HCT116 (cell line): Measurements from ENCODE around the gene ZNF438. TPM values are rescaled to one million over a fixed set of nuclear protein-coding genes. Genes with fewer than 3 reads are reported as not detected.

Experiments used
- ATAC-seq: fragments of 200-7000 bp; cut with Tn5 transposase; 2 replicates; pipeline ENCODE4 v1.9.1; 2020; ENCODE audit warnings: mild to moderate bottlenecking, moderate library complexity
- BruUV-seq: library from RNA; stranded (reverse); fragments of 400-500 nt; replicated peaks from 2 replicates; lab custom pipeline; 2021; lab: Mats Ljungman, UMichigan
- CTCF ChIA-PET: fragments of 300-600 bp; sonication (Branson Sonifier 250); formaldehyde crosslinking; loops from one replicate; lab custom pipeline; 2021; ENCODE audit warnings: antibody characterized with exemption; lab: Charles Lee
- POLR2A ChIA-PET: fragments of 300-600, 350-600 bp; sonication (Branson Sonifier 250); formaldehyde crosslinking; loops from one replicate; lab custom pipeline; 2021; ENCODE audit warnings: antibody characterized with exemption; lab: Charles Lee
- RAD21 ChIA-PET, 2 experiments: fragments of 300-600 bp; sonication (Branson Sonifier 250); formaldehyde crosslinking; loops; one replicate each; lab custom pipeline; 2023; ENCODE audit warnings: low total read pairs in 2 of 2; ENCODE audit not compliant: uncharacterized antibody in 2 of 2, unreplicated experiment in 2 of 2, low non-redundant PET in 1 of 2; lab: Charles Lee
- DNase-seq: peaks from one replicate; pipeline ENCODE4 v3.0.0-alpha.2; 2010; ENCODE audit warnings: low read depth, low spot score
- H2AFZ ChIP-seq: fragments of 200-600 bp; shearing (Covaris generic), sonication (generic); 2 replicates; pipeline ENCODE4 v1.6.1; 2017; ENCODE audit warnings: low read depth, mixed run types, mixed read lengths, antibody characterized with exemption, low read length; ENCODE audit not compliant: poor library complexity, severe bottlenecking
- H3K27ac ChIP-seq: 2 replicates; pipeline ENCODE4 v1.5.1; 2012; ENCODE audit warnings: low read depth, low read length
- H3K27me3 ChIP-seq: fragments of 200-600 bp; sonication (generic); 2 replicates; pipeline ENCODE4 v1.6.1; 2016; ENCODE audit warnings: mixed run types, low read length, mixed read lengths; ENCODE audit not compliant: insufficient read depth
- H3K36me3 ChIP-seq, 2 experiments: fragments of 200-500 bp in 1 of 2; fragments of 200-600 bp in 1 of 2; sonication (Bioruptor generic) in 1 of 2; sonication (generic) in 1 of 2; 2 replicates each; pipeline versions ENCODE4 v1.5.1 to v1.6.1; 2014 to 2016; ENCODE audit warnings: low read length in 2 of 2, inconsistent platforms in 1 of 2, mixed read lengths in 1 of 2, mixed run types in 1 of 2; ENCODE audit not compliant: insufficient read depth in 2 of 2, control insufficient read depth in 1 of 2
- H3K4me1 ChIP-seq, 2 experiments: fragments of 200-600 bp in 1 of 2; sonication (generic) in 1 of 2; 2 replicates each; pipeline versions ENCODE4 v1.5.1 to v1.6.1; 2012 to 2017; ENCODE audit warnings: low read length in 2 of 2, inconsistent platforms in 1 of 2, mild to moderate bottlenecking in 1 of 2, mixed read lengths in 1 of 2, mixed run types in 1 of 2, moderate library complexity in 1 of 2; ENCODE audit not compliant: insufficient read depth in 2 of 2, control insufficient read depth in 1 of 2
- H3K4me2 ChIP-seq: fragments of 200-600 bp; sonication (generic); 2 replicates; pipeline ENCODE4 v1.6.1; 2017; ENCODE audit warnings: mixed run types, low read length, mixed read lengths
- H3K4me3 ChIP-seq, 2 experiments: fragments of 200-600 bp in 1 of 2; sonication (generic) in 1 of 2; replicated peaks in 1 of 2; 2 replicates each; pipeline ENCODE4 v1.5.1; 2011 to 2016; ENCODE audit warnings: low read length in 2 of 2, control low read depth in 1 of 2, low read depth in 1 of 2, mild to moderate bottlenecking in 1 of 2, mixed read lengths in 1 of 2, mixed run types in 1 of 2
- H3K79me2 ChIP-seq: fragments of 200-600 bp; sonication (generic); 2 replicates; pipeline ENCODE4 v1.6.1; 2017; ENCODE audit warnings: mild to moderate bottlenecking, mixed run types, low read length, moderate library complexity, mixed read lengths; ENCODE audit not compliant: insufficient read depth
- H3K9ac ChIP-seq: fragments of 200-600 bp; sonication (generic); 2 replicates; pipeline ENCODE4 v1.6.1; 2016; ENCODE audit warnings: low read length, mixed read lengths
- H3K9me2 ChIP-seq: fragments of 200-600 bp; sonication (generic), shearing (Covaris generic); 2 replicates; pipeline ENCODE4 v1.6.1; 2017; ENCODE audit warnings: mixed run types, mild to moderate bottlenecking, moderate library complexity; ENCODE audit not compliant: insufficient read depth
- H3K9me3 ChIP-seq, 2 experiments: fragments of 200-500 bp in 1 of 2; fragments of 200-600 bp in 1 of 2; sonication (Bioruptor generic) in 1 of 2; sonication (generic) in 1 of 2; 2 replicates each; pipeline ENCODE4 v1.6.1; 2014 to 2017; ENCODE audit warnings: low read length in 2 of 2, mixed read lengths in 2 of 2, inconsistent platforms in 1 of 2, low read depth in 1 of 2, mild to moderate bottlenecking in 1 of 2, mixed run types in 1 of 2, moderate library complexity in 1 of 2; ENCODE audit not compliant: control insufficient read depth in 1 of 2, insufficient read depth in 1 of 2
- H4K20me1 ChIP-seq: fragments of 200-600 bp; sonication (generic), shearing (Covaris generic); 2 replicates; pipeline ENCODE4 v1.6.1; 2017; ENCODE audit warnings: mixed run types, mild to moderate bottlenecking, moderate library complexity; ENCODE audit not compliant: insufficient read depth
- CEBPB ChIP-seq: IDR thresholded peaks from 2 replicates; pipeline ENCODE4 v1.6.1; 2012; ENCODE audit warnings: low read depth
- CTCF ChIP-seq, 3 experiments: fragments of 200-600 bp in 1 of 3; sonication (generic) in 1 of 3; IDR thresholded peaks in 2 of 3; conservative IDR thresholded peaks in 1 of 3; 2 replicates each; pipeline ENCODE4 v1.5.1; 2012 to 2017; ENCODE audit warnings: low read depth in 2 of 3, low read length in 2 of 3, antibody characterized with exemption in 1 of 3, borderline replicate concordance in 1 of 3, control low read depth in 1 of 3, mild to moderate bottlenecking in 1 of 3, mixed read lengths in 1 of 3, mixed run types in 1 of 3, moderate library complexity in 1 of 3; ENCODE audit not compliant: insufficient read depth in 1 of 3
- EGR1 ChIP-seq: IDR thresholded peaks from 2 replicates; pipeline ENCODE4 v1.6.1; 2012; ENCODE audit warnings: low read depth
- ELF1 ChIP-seq: IDR thresholded peaks from 2 replicates; pipeline ENCODE4 v1.6.1; 2012; ENCODE audit warnings: low read depth, borderline replicate concordance
- EZH2 ChIP-seq: fragments of 200-600 bp; sonication (generic); IDR thresholded peaks from 2 replicates; pipeline ENCODE4 v1.6.1; 2017; ENCODE audit warnings: antibody characterized with exemption, mixed run types
- EZH2phosphoT487 ChIP-seq: fragments of 200-600 bp; IDR thresholded peaks from 2 replicates; pipeline ENCODE4 v1.6.1; 2018; ENCODE audit warnings: antibody characterized with exemption, borderline replicate concordance
- FOSL1 ChIP-seq: IDR thresholded peaks from 2 replicates; pipeline ENCODE4 v1.6.1; 2012; ENCODE audit warnings: low read depth
- MAX ChIP-seq: IDR thresholded peaks from 2 replicates; pipeline ENCODE4 v1.6.1; 2012
- POLR2A ChIP-seq: IDR thresholded peaks from 2 replicates; pipeline ENCODE4 v1.7.0; 2011; ENCODE audit warnings: borderline replicate concordance; ENCODE audit not compliant: insufficient read depth, insufficient read length; ENCODE audit errors: extremely low read depth
- POLR2AphosphoS5 ChIP-seq: IDR thresholded peaks from 2 replicates; pipeline ENCODE4 v1.6.1; 2011; ENCODE audit warnings: mild to moderate bottlenecking, low read depth, low read length, moderate library complexity
- RAD21 ChIP-seq: IDR thresholded peaks from 2 replicates; pipeline ENCODE4 v1.6.1; 2012; ENCODE audit warnings: low read depth, mild to moderate bottlenecking
- SIN3A ChIP-seq: IDR thresholded peaks from 2 replicates; pipeline ENCODE4 v1.6.1; 2012; ENCODE audit warnings: low read depth
- SP1 ChIP-seq: IDR thresholded peaks from 2 replicates; pipeline ENCODE4 v1.6.1; 2012; ENCODE audit warnings: low read depth
- SRF ChIP-seq: IDR thresholded peaks from 2 replicates; pipeline ENCODE4 v1.6.1; 2012; ENCODE audit warnings: low read depth
- YY1 ChIP-seq: IDR thresholded peaks from 2 replicates; pipeline ENCODE4 v1.6.1; 2011; ENCODE audit warnings: low read length, low read depth, moderate library complexity, mild to moderate bottlenecking; ENCODE audit not compliant: insufficient replicate concordance; ENCODE audit errors: extremely low read depth
- ZFX ChIP-seq: fragments of 450-650 bp; IDR thresholded peaks from 2 replicates; pipeline ENCODE4 v1.6.1; 2017
- intact Hi-C: fragments of 100-400 bp; cut with micrococcal nuclease; formaldehyde crosslinking; loops from 2 replicates; pipeline ENCODE4 v1.10.0; 2022
- total RNA-seq: library from RNA; stranded (reverse); gene quantifications from one replicate; pipeline ENCODE4 v1.2.1, GENCODE V29; 2021; ENCODE audit not compliant: unreplicated experiment
- TF ChIP-seq, protein P1 (sequence below): IDR thresholded peaks from 2 replicates; pipeline ENCODE4 v1.6.1; 2012; ENCODE audit warnings: low read depth
- TF ChIP-seq, protein P2 (sequence below): IDR thresholded peaks from 2 replicates; pipeline ENCODE4 v1.6.1; 2011; ENCODE audit warnings: mild to moderate bottlenecking, low read length, moderate library complexity; ENCODE audit not compliant: insufficient replicate concordance; ENCODE audit errors: extremely low read depth

Gene ZNF438
- total RNA-seq, 1 experiment from 2014 or later = 3.3 TPM

DNA sequence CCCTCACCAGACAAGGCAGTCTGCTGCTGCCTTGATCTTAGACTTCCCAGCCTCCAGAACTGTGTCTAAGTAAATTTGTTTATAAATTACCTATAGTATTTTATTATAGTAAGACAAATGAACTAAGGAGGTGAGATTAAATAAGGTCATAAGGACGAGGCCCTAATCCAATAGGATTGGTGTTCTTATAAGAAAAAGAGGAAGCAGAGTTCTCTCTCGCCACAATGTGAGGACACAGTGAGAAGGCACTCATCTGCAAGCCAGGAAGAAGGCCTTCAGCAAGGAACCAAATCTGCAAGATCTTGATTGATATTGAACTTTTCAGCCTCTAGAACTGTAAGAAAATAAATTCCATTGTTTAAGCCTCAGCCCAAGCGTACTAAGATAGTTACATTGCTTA is 6.1 kb upstream of the ZNF438 start:
- DNase-seq = no peak
- H3K79me2 ChIP-seq = no peaks in the 10 kb centered on the region
- TF ChIP-seq FOSL1 = no peak
- TF ChIP-seq CEBPB = no peak
- no peak for TF ChIP-seq EGR1
- no peak for TF ChIP-seq RAD21
- no peak for TF ChIP-seq YY1
- no peak for TF ChIP-seq EZH2
- no peak for TF ChIP-seq MAX
- no peak for TF ChIP-seq POLR2AphosphoS5
- no peak for TF ChIP-seq POLR2A
- TF ChIP-seq ELF1 = no peak
- no peak for TF ChIP-seq SIN3A
- no peak for TF ChIP-seq SP1
- TF ChIP-seq, protein P1, sequence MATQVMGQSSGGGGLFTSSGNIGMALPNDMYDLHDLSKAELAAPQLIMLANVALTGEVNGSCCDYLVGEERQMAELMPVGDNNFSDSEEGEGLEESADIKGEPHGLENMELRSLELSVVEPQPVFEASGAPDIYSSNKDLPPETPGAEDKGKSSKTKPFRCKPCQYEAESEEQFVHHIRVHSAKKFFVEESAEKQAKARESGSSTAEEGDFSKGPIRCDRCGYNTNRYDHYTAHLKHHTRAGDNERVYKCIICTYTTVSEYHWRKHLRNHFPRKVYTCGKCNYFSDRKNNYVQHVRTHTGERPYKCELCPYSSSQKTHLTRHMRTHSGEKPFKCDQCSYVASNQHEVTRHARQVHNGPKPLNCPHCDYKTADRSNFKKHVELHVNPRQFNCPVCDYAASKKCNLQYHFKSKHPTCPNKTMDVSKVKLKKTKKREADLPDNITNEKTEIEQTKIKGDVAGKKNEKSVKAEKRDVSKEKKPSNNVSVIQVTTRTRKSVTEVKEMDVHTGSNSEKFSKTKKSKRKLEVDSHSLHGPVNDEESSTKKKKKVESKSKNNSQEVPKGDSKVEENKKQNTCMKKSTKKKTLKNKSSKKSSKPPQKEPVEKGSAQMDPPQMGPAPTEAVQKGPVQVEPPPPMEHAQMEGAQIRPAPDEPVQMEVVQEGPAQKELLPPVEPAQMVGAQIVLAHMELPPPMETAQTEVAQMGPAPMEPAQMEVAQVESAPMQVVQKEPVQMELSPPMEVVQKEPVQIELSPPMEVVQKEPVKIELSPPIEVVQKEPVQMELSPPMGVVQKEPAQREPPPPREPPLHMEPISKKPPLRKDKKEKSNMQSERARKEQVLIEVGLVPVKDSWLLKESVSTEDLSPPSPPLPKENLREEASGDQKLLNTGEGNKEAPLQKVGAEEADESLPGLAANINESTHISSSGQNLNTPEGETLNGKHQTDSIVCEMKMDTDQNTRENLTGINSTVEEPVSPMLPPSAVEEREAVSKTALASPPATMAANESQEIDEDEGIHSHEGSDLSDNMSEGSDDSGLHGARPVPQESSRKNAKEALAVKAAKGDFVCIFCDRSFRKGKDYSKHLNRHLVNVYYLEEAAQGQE = no peak
- TF ChIP-seq ZFX = no peak
- no peak for TF ChIP-seq EZH2phosphoT487
- TF ChIP-seq SRF = no peak
- TF ChIP-seq CTCF (IDR thresholded peaks at IDR 0.05 in 2 of 3, conservative IDR thresholded peaks at IDR 0.05 in 1 of 3; ENCODE audit: borderline replicate concordance in 1 of 3, insufficient read depth in 1 of 3, low read depth in 2 of 3, low read length in 2 of 3) = no peak
- TF ChIP-seq, protein P2, sequence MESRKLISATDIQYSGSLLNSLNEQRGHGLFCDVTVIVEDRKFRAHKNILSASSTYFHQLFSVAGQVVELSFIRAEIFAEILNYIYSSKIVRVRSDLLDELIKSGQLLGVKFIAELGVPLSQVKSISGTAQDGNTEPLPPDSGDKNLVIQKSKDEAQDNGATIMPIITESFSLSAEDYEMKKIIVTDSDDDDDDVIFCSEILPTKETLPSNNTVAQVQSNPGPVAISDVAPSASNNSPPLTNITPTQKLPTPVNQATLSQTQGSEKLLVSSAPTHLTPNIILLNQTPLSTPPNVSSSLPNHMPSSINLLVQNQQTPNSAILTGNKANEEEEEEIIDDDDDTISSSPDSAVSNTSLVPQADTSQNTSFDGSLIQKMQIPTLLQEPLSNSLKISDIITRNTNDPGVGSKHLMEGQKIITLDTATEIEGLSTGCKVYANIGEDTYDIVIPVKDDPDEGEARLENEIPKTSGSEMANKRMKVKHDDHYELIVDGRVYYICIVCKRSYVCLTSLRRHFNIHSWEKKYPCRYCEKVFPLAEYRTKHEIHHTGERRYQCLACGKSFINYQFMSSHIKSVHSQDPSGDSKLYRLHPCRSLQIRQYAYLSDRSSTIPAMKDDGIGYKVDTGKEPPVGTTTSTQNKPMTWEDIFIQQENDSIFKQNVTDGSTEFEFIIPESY = no peak
- TF ChIP-seq, all 23 proteins: peak for 0
- no TSS peak for BruUV-seq
- Histone ChIP-seq H3K27ac (no peak overlapping the region), H4K20me1 (no peaks in the 10 kb centered on the region), H3K36me3 (no peaks in the 10 kb centered on the region), H3K9ac (no peak overlapping the region), H3K4me2 (no peak overlapping the region), H2AFZ (no peak overlapping the region), H3K4me3 (no peak overlapping the region), H3K9me2 (no peaks in the 10 kb centered on the region), H3K9me3 (no peaks in the 10 kb centered on the region), H3K4me1 (peaks cover 2 to 24% of the 10 kb centered on the region in 2 experiments; a peak in 3 of 4 replicates), H3K27me3 (no peaks in the 10 kb centered on the region)
- intact Hi-C loops = no loop called here
- ChIA-PET POLR2A (no interaction called here), RAD21 (no interaction called here), CTCF (no interaction called here)
- ATAC-seq = no peak
